Measurements from ENCODE around the gene DERA.
A peak's percentile ranks its signal among the peaks of the same experiment; 100 is the strongest.
"Not testable (repeated sequence)": the region's sequence is repeated elsewhere in the genome, so short reads cannot be mapped to it uniquely, and the experiment has no call there.

The DERA gene

GRCh38 chr12:15910468-15910863, 666 bp upstream of the DERA start:
- no peak for DNase-seq

GRCh38 chr12:15911931-15912330, 799 bp downstream of the DERA start:
- not testable (repeated sequence) for DNase-seq

- not testable (repeated sequence) for DNase-seq
Measured at GRCh38 chr12:15914131-15914530, 3.0 kb downstream of the DERA start.

GRCh38 chr12:15918066-15918465, 6.9 kb downstream of the DERA start:
- DNase-seq: no peak

- DNase-seq: no peak
Measured at GRCh38 chr12:15919418-15919817, 8.3 kb downstream of the DERA start.

- DNase-seq: no peak
Measured at GRCh38 chr12:15924956-15925355, 13.8 kb downstream of the DERA start.

- no peak for DNase-seq
Measured at GRCh38 chr12:15928346-15928745, 17.2 kb downstream of the DERA start.

GRCh38 chr12:15928870-15929571, 17.9 kb downstream of the DERA start:
- peak in 4 of 14 donors; percentile 3 to 10 (median 4) for DNase-seq

- no peak for DNase-seq
Measured at GRCh38 chr12:15931590-15932053, 20.5 kb downstream of the DERA start.

- DNase-seq: no peak
Measured at GRCh38 chr12:15932327-15932726, 21.2 kb downstream of the DERA start.

- DNase-seq: no peak
Measured at GRCh38 chr12:15932971-15933370, 21.8 kb downstream of the DERA start.

- DNase-seq: no peak
Measured at GRCh38 chr12:15933751-15934150, 22.6 kb downstream of the DERA start.

GRCh38 chr12:15936751-15937150, 25.6 kb downstream of the DERA start:
- DNase-seq: no peak

GRCh38 chr12:15937902-15938301, 26.8 kb downstream of the DERA start:
- no peak for DNase-seq

GRCh38 chr12:15939111-15939510, 28.0 kb downstream of the DERA start:
- DNase-seq: no peak

GRCh38 chr12:15942475-15942874, 31.3 kb downstream of the DERA start:
- no peak for DNase-seq

- DNase-seq: not testable (repeated sequence)
Measured at GRCh38 chr12:15943519-15943918, 32.4 kb downstream of the DERA start.

- not testable (repeated sequence) for DNase-seq
Measured at GRCh38 chr12:15948461-15948860, 37.3 kb downstream of the DERA start.

GRCh38 chr12:15955281-15955680, 44.1 kb downstream of the DERA start:
- DNase-seq: no peak

GRCh38 chr12:15956010-15956409, 44.9 kb downstream of the DERA start:
- no peak for DNase-seq

- no peak for DNase-seq
Measured at GRCh38 chr12:15956413-15957185, 45.5 kb downstream of the DERA start.

GRCh38 chr12:15962760-15963159, 51.6 kb downstream of the DERA start:
- DNase-seq: no peak

- DNase-seq: no peak
Measured at GRCh38 chr12:15963271-15963670, 52.1 kb downstream of the DERA start.

- no peak for DNase-seq
Measured at GRCh38 chr12:15966426-15966825, 55.3 kb downstream of the DERA start.

Data from C1 segment of cervical spinal cord (tissue), 14 donors.